GM18511 (cell line): ENCODE results near the gene MRGPRE.

Experiments used
- ATAC-seq: cut with Tn5 transposase; IDR thresholded peaks from one replicate; pipeline ENCODE4 v1.9.1; 2021; ENCODE audit warnings: mild to moderate bottlenecking, moderate library complexity; ENCODE audit not compliant: unreplicated experiment

MRGPRE gene

DNA sequence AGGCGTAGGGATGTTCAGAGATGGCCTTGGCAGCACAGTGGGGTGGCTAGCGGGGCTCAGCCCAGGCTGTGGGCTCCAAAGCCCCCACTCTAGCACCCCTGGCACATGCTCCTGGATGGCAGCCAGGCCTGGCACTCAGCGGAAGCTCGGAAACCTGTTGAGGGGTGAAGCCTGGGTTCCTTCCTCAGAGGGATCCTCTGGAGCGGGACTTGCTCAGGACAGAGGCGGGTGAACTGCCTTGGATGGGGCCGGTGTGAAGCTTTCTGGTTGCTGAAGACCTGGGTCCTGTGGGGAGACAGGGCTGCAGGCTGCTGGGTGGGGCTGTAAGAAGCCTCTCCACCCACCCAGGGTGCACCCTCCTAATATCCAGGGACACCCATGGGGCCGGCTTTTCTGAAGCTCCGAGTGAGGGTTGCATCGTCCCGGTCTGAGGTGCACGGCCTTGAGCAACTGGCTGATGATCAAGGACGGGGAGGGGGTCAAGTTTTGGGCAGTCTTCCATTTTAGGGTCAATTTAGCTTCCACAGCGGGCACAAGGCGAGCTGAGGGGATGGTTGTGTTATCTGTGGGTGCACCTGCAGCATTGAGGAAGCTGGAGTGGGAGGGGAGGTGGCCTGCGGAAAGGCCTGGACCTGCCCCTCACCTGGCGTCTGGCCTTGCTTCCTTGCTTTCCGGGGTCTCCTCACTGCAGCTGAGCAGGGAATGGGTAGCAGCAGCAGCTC, 5.2 kb downstream of the MRGPRE start:
- no peak for ATAC-seq

GRCh38 chr11:3225826-3226750, 6.1 kb downstream of the MRGPRE start:
- ATAC-seq = no peak

DNA sequence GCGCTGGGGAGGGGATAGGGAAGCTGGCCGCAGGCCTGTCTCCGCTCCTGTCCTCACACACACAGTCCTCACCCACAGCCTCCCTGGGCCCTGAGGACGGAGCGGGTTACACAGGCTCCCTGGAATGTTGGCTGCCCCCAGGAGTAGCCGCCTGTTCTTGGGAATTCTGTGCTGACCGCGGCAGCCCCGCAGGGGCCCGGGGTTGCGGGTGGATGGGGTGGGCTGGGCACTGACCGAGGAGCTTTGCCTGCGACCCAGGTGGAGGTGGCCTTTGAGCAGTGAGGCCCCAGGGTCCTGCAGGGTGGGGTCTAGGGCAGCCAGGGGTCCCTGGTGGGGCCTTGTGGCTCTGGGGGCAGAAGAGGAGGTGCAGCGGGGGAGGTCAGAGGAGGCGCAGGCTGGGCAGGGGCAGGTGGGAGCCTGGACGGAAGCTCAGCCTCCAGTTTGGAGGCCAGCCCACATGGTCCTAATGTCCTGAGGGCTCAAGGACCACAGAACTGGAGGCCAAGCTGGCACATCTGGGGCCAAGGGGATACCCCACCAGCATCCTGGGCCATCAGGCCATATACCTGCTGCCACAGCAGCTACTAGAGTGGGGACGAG, 7.0 kb downstream of the MRGPRE start:
- no peak for ATAC-seq

- ATAC-seq = no peak
Measured at GRCh38 chr11:3224401-3225057, 7.7 kb downstream of the MRGPRE start.

DNA sequence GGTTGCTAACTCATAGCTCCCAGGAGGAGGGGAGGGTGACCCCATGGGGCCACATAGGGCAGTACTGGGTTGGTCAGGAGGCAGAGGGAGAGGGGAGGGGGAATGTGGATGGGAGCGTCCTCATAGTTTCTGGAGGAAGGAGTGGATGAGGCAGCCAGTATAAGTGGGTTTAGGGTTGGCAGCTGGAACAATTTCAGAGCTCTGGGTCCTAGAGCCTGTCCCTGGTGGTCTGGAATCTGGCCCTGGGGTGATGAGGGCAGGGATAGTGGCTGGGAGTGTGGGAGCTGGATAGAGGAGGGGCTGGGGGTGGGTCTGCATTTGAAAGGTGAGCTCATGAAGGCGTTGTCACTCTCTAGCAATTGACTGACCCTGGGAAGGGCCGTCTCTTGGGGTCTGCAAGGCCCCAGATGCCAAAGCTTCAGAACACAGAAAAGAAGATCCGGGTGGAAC, 8.3 kb downstream of the MRGPRE start:
- no peak for ATAC-seq

DNA sequence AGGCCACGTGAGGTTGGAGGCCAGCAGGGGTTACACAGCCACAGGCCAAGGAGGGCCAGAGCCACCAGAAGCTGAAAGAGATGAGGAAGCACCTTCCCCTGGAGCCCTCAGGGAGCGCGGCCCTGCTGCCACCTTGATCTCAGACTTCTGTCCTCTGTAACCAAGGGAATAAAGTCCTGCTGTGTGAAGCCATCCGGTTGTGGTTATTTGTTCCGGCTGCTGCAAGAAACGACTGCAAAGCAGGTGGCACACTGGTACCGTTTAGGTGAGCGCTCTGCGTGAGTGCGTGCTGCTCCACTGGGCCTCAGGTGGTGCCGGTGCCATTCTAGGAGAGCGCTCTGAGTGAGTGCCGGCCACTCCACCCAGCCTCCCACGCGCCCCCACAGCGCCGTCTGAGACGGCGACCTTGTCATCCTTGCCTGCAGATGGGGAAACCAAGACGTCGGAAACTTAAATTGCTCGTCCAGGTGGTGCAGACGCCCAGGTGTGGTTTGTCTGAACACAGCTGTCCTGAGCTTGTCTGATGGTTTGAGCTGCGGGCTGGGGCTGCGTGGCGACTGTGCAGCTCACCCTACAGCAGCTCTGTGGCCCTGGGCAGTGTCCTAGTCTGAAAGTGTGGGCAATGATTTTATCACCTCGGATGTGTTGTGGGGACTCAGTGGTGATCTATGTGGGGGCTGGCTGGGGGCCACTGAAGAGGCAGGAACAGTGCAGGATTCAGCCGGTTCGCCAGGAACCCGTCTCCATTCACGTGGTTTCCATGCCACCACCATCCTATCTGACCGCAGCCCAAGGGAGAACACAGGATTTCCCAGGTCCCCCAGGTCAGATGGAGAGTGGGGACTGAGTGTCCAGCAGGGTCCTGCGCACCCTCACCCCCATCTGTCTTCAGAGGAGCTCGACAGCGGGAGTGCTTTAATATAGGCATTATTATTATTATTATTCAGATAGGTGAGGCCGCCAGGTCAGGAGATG, 9.0 kb downstream of the MRGPRE start:
- ATAC-seq = no peak

GRCh38 chr11:3222003-3222855, 10.0 kb downstream of the MRGPRE start:
- ATAC-seq = no peak

DNA sequence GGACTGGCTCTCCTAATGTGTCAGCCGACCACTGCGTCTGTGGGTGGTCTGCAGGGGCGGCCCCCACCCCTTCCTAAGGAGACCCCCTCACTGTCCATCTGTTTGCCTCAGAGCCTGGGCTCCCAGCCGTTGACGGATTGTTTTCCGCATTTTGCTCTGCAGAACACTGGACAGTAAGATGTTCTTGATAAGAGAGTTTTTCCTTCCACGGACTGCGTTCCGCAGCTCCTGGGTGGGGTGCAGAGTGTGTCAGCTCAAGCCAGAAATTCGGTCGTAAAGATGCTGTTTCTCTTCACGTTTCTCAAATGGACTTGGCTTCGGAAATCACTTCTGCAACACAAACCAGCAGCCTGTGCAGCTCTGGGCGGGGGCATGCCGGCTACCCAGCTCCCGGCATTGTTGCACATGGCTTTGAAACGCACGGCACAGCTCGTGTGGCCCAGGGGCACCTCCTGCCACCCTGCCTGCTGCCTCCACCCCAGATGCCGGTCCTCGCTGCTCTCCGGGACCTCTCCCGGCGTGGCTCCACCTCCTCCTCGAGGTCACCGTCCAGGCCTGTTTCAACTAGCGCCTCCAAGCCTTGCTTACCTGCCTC, 10.7 kb downstream of the MRGPRE start:
- no peak for ATAC-seq

- no peak for ATAC-seq
Measured at GRCh38 chr11:3220521-3221407, 11.5 kb downstream of the MRGPRE start.

DNA sequence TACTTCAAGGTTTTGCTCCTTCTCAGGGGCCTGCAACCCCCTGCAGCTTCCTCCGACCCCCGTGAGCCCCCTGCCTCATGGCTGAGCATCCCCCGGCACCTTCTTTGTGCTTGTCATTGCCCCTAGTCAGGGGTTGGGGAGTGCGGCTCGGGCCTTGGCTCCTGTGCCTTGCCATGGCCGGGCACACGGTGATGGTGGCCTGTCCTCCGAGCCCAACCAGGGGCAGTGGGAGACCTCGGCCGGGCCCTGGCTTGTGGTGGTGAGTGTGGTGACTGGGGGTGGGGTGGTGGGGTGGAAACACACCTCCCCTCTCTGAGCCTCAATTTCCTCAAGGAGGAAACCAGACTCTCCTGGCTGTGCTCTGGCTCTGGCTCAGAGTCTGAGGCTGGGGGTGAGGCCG, 12.1 kb downstream of the MRGPRE start:
- ATAC-seq = no peak

DNA sequence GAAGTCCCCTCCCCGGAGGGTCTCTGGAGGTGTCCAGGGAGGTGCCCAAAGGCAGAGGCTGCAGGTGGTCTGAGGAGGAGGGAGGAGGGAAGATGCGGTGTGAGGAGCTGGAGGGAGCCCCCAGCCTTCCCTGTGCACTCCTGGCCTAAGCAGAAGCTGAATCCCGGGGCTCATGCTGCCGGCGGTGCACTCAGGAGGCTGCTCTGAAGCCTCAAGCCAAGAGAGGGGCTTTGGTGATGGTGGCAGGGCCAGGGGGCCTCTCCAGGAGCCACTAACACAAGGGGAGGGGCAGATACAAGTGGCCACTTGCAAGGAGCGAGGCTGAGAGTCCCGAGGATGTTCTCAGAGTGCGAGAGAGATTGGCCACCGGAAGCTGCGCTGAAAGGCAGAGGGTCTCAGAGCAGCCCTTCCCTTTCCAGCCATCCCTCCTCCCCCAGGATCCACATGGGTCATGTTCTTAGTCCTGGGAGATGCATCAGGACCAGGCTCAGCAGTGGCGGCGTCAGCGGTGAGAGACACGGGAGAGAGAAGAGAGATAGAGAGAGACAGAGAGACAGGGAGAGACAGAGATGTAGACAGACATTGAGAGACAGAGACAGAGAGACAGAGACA, 12.8 kb downstream of the MRGPRE start:
- no peak for ATAC-seq

DNA sequence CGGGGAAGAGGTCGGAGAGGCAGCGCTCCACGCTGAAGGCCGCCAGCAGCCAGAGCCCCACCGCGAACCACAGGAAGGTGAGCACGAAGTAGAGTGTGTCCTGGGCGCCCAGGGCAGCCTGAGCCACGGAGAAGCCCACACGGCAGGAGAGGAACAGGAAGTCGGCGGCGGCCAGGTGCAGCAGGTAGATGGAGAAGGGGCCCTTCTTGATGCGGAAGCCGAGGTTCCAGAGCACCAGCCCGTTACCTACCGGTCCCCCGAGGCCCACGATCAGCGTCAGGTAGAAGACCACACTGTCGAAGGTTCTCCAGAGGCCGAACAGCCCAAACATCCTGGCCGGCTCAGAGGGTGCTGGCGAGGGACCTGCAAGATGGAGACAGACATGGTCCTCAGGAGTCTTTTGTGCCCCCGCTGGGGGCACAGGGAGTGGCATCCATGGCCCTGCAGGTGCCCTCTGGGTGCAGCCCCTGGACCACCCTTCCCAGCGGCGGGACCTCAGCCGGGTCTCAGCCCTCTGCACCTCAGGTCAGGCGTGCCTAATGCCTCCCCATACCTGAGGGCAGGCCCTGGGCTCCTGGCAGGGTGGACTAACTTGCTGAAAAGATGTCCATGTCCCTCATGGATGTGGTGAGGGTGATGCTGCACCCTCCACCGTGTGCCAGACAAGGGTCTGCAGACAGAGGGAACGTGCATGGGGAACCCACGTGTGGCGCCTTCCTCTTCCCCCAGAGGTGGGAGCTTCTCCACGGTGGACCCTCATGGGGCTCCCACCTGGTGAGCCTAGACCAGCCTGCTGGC, 13.5 kb downstream of the MRGPRE start, which contains the start of gene MRGPRG:
Gene MRGPRG (minus strand): TSS at position 331 of the 798 bp plus-strand sequence. CDS start 0 bp downstream, at position 331.
- no peak for ATAC-seq

- ATAC-seq = no peak
Measured at GRCh38 chr11:3217818-3218482, 14.3 kb downstream of the MRGPRE start.

- ATAC-seq = no peak
Measured at GRCh38 chr11:3216027-3216525, 16.1 kb downstream of the MRGPRE start.

DNA sequence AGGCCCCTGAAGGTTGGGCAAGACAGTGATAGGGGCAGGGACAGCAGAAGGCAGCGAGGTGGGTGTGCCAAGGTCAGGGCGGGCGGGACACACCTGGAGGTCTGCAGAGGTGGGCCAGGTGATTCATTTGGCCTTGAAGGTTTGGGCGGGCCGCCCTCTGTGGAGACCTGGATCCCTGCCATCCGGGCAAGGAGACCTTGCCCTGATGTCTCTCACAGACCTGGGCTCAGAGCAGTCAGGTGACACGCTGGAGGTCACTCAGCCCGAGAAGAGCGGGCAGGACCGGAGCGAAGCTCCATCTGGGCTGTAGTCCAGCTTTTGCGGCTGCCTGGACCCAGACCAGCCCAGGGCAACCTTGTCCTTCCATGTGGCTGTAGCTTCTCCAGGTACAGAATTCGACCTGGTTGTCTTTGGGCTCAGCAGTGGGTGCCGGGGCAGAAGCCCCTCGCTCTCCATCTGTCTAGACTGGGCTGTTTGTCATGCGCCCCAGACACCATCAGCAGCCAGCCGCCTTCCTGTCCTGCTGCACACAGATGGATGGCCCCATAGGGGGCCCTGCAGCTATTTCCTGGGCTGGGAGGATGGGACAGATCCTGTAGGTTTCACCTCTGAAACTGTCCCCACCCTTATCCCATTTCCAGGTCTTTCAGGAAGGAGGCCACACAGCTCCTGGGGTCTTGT, 16.7 kb downstream of the MRGPRE start:
- ATAC-seq = no peak
